Hepatocyte (in vitro differentiated cells): Measurements from ENCODE around the gene PAK5.

Source experiments
- EZH2 ChIP-seq: fragments of 200-600 bp; sonication (generic); IDR thresholded peaks from 2 replicates; pipeline ENCODE4 v1.6.1; 2016; ENCODE audit warnings: antibody characterized with exemption, mild to moderate bottlenecking, borderline replicate concordance
- TF ChIP-seq, protein P1 (sequence below): fragments of 200-600 bp; sonication (generic); IDR thresholded peaks from 2 replicates; pipeline ENCODE4 v1.5.1; 2016; ENCODE audit warnings: antibody characterized with exemption, mild to moderate bottlenecking; ENCODE audit not compliant: poor library complexity

GRCh38 chr20:9610665-9611064 is 228.2 kb downstream of the PAK5 start:
- TF ChIP-seq, protein P1, sequence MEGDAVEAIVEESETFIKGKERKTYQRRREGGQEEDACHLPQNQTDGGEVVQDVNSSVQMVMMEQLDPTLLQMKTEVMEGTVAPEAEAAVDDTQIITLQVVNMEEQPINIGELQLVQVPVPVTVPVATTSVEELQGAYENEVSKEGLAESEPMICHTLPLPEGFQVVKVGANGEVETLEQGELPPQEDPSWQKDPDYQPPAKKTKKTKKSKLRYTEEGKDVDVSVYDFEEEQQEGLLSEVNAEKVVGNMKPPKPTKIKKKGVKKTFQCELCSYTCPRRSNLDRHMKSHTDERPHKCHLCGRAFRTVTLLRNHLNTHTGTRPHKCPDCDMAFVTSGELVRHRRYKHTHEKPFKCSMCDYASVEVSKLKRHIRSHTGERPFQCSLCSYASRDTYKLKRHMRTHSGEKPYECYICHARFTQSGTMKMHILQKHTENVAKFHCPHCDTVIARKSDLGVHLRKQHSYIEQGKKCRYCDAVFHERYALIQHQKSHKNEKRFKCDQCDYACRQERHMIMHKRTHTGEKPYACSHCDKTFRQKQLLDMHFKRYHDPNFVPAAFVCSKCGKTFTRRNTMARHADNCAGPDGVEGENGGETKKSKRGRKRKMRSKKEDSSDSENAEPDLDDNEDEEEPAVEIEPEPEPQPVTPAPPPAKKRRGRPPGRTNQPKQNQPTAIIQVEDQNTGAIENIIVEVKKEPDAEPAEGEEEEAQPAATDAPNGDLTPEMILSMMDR, result no peak
- TF ChIP-seq EZH2, result no peak
